Posterior cingulate gyrus (tissue), 11 donors: ENCODE measurements around the gene MAD1L1.

Experiments
- DNase-seq, 10 donors: peaks; one replicate each; pipeline versions ENCODE4 v3.0.0 to v3.0.0-alpha.2; 2020 to 2021; ENCODE audit warnings: mixed read lengths in 3 of 10
- intact Hi-C: fragments of 100-400 bp; cut with DNase I; formaldehyde crosslinking; loops from one replicate; pipeline ENCODE4 v1.15.1; 2023

Gene MAD1L1

GRCh38 chr7:1895664-1896515 lies 336.9 kb downstream of the MAD1L1 start:
- DNase-seq, result peak in 2 of 10 donors; percentile 75 to 84
- intact Hi-C loops, result no loop called here

- intact Hi-C loops, result no loop called here
- DNase-seq, result peak in 2 of 10 donors; percentile 63 to 70
Observed at GRCh38 chr7:1894906-1895663, 337.7 kb downstream of the MAD1L1 start.

- intact Hi-C loops, result no loop called here
Observed at GRCh38 chr7:1894313-1894900, 338.3 kb downstream of the MAD1L1 start.

GRCh38 chr7:1893451-1893850 lies 339.3 kb downstream of the MAD1L1 start:
- intact Hi-C loops, result no loop called here
- DNase-seq, result peak in 1 of 10 donors; percentile 5

More at GRCh38 chr7:1894313-1894900, 338.3 kb downstream of the MAD1L1 start:
- peak in 1 of 10 donors; percentile 67 for DNase-seq

GRCh38 chr7:1893036-1893435 lies 339.7 kb downstream of the MAD1L1 start:
- intact Hi-C loops, result no loop called here
- DNase-seq, result peak in 1 of 10 donors; percentile 82

GRCh38 chr7:1892011-1892965 lies 340.5 kb downstream of the MAD1L1 start:
- intact Hi-C loops, result no loop called here
- DNase-seq, result peak in 1 of 10 donors; percentile 79

- DNase-seq, result peak in 1 of 10 donors; percentile 62
- intact Hi-C loops, result no loop called here
Observed at GRCh38 chr7:1890289-1891235, 342.2 kb downstream of the MAD1L1 start.

- DNase-seq, result peak in 1 of 10 donors; percentile 76
- intact Hi-C loops, result no loop called here
Observed at GRCh38 chr7:1889556-1890181, 343.1 kb downstream of the MAD1L1 start.

GRCh38 chr7:1889091-1889490 lies 343.7 kb downstream of the MAD1L1 start:
- intact Hi-C loops, result no loop called here
- DNase-seq, result peak in 1 of 10 donors; percentile 75

- intact Hi-C loops, result no loop called here
- peak in 1 of 10 donors; percentile 41 for DNase-seq
Observed at GRCh38 chr7:1888425-1888824, 344.3 kb downstream of the MAD1L1 start.

- peak in 1 of 10 donors; percentile 26 for DNase-seq
- intact Hi-C loops, result no loop called here
Observed at GRCh38 chr7:1887251-1887650, 345.5 kb downstream of the MAD1L1 start.

GRCh38 chr7:1886361-1887064 lies 346.2 kb downstream of the MAD1L1 start:
- peak in 1 of 10 donors; percentile 81 for DNase-seq
- intact Hi-C loops, result no loop called here

GRCh38 chr7:1885465-1886226 lies 347.1 kb downstream of the MAD1L1 start:
- DNase-seq, result peak in 1 of 10 donors; percentile 70
- intact Hi-C loops, result no loop called here

GRCh38 chr7:1884583-1885350 lies 348.0 kb downstream of the MAD1L1 start:
- peak in 1 of 10 donors; percentile 62 for DNase-seq
- intact Hi-C loops, result no loop called here

GRCh38 chr7:1883834-1884582 lies 348.7 kb downstream of the MAD1L1 start:
- DNase-seq, result peak in 1 of 10 donors; percentile 76
- intact Hi-C loops, result no loop called here
